CD4-positive, alpha-beta T cell (primary cell): ENCODE results near the gene MROH8. TPM values are rescaled to one million over a fixed set of nuclear protein-coding genes. Genes with fewer than 3 reads are reported as not detected.
A peak's percentile ranks its signal among the peaks of the same experiment; 100 is the strongest.

ENCODE experiments used
- ATAC-seq: fragments of 200-7000 bp; cut with Tn5 transposase; one replicate; pipeline ENCODE4 v1.10.0; 2022; ENCODE audit warnings: mild to moderate bottlenecking; ENCODE audit not compliant: poor library complexity
- CTCF ChIA-PET: fragments of 350-600 bp; sonication (Branson Sonifier 250); formaldehyde crosslinking; loops from one replicate; lab custom pipeline; 2021; ENCODE audit warnings: antibody characterized with exemption, inconsistent platforms; lab: Charles Lee
- POLR2A ChIA-PET: fragments of 350-600 bp; sonication (Branson Sonifier 250); formaldehyde crosslinking; loops from one replicate; lab custom pipeline; 2021; ENCODE audit warnings: antibody characterized with exemption, inconsistent platforms; lab: Charles Lee
- DNase-seq, 14 experiments: peaks; one replicate each; pipeline ENCODE4 v3.0.0-alpha.2; 2013 to 2020; ENCODE audit warnings: mixed read lengths in 2 of 14
- H3K27ac ChIP-seq, 2 donors: one replicate each; pipeline versions ENCODE4 v1.5.1 to v1.7.0; 2013; ENCODE audit warnings: low read length in 2 of 2, low read depth in 1 of 2, mild to moderate bottlenecking in 1 of 2
- H3K27me3 ChIP-seq, 2 experiments: 1 replicate in 1 of 2; 2 replicates in 1 of 2; pipeline versions ENCODE4 v1.6.1 to v1.7.0; 2013; ENCODE audit warnings: low read length in 2 of 2, control low read depth in 1 of 2, mild to moderate bottlenecking in 1 of 2, moderate library complexity in 1 of 2; ENCODE audit not compliant: insufficient read depth in 2 of 2, control insufficient read depth in 1 of 2
- H3K36me3 ChIP-seq: one replicate; pipeline ENCODE4 v1.6.1; 2013; ENCODE audit warnings: low read length, control low read depth; ENCODE audit not compliant: insufficient read depth
- H3K4me1 ChIP-seq: one replicate; pipeline ENCODE4 v1.6.1; 2013; ENCODE audit warnings: low read length, control low read depth; ENCODE audit not compliant: insufficient read depth
- H3K4me3 ChIP-seq: one replicate; pipeline ENCODE4 v1.5.1; 2013; ENCODE audit warnings: mild to moderate bottlenecking, low read length, moderate library complexity
- H3K9me3 ChIP-seq, 2 experiments: 1 replicate in 1 of 2; 2 replicates in 1 of 2; pipeline versions ENCODE4 v1.6.1 to v1.7.0; 2013; ENCODE audit warnings: low read length in 2 of 2, mild to moderate bottlenecking in 2 of 2, control low read depth in 1 of 2, moderate library complexity in 1 of 2; ENCODE audit not compliant: control insufficient read depth in 1 of 2, insufficient read depth in 1 of 2
- H3K27ac Mint-ChIP-seq: one replicate; pipeline ENCODE4 v1.8.0; 2020; ENCODE audit warnings: mixed read lengths
- H3K27me3 Mint-ChIP-seq: one replicate; pipeline ENCODE4 v1.8.0; 2021; ENCODE audit warnings: mixed read lengths
- H3K36me3 Mint-ChIP-seq: one replicate; pipeline ENCODE4 v1.8.0; 2021; ENCODE audit warnings: low read depth, mixed read lengths
- H3K4me1 Mint-ChIP-seq: one replicate; pipeline ENCODE4 v1.8.0; 2021; ENCODE audit warnings: low read depth, mixed read lengths
- H3K4me3 Mint-ChIP-seq: one replicate; pipeline ENCODE4 v1.8.0; 2020; ENCODE audit warnings: mild to moderate bottlenecking, mixed read lengths
- H3K9me3 Mint-ChIP-seq: one replicate; pipeline ENCODE4 v1.8.0; 2020; ENCODE audit warnings: mixed read lengths
- CTCF ChIP-seq: fragments of 200-600 bp; IDR thresholded peaks from one replicate; pipeline ENCODE4 v1.8.0; 2022; ENCODE audit warnings: antibody characterized with exemption, mild to moderate bottlenecking
- intact Hi-C, 2 experiments: fragments of 100-400 bp; cut with DNase I in 1 of 2; cut with micrococcal nuclease in 1 of 2; formaldehyde crosslinking; loops; one replicate each; pipeline versions ENCODE4 v1.15.1 to v1.9.0; 2023 to 2025; cut with DNase I, micrococcal nuclease
- total RNA-seq, 174 experiments: library from RNA in 2 of 174; stranded (reverse) in 2 of 174; gene quantifications; one replicate each; pipeline ENCODE4 v1.2.3 and lab custom pipeline; 2021 to 2026

Gene MROH8
- total RNA-seq, 2 experiments from 2014 or later = 1.1 to 1.2 TPM

GRCh38 chr20:37198932-37199660 is 19.7 kb upstream of the MROH8 start:
- no peaks in the 10 kb centered on the region for H3K27me3 ChIP-seq
- H3K4me1 ChIP-seq = peaks cover 28% of the 10 kb centered on the region
- no peak for DNase-seq
- no peak for TF ChIP-seq CTCF
- no peaks in the 10 kb centered on the region for H3K9me3 Mint-ChIP-seq
- H3K9me3 ChIP-seq = no peaks in the 10 kb centered on the region
- H3K27ac Mint-ChIP-seq = no peak overlapping the region
- H3K4me3 Mint-ChIP-seq = no peak overlapping the region
- no peaks in the 10 kb centered on the region for H3K27me3 Mint-ChIP-seq
- ChIA-PET POLR2A (no interaction called here), CTCF (no interaction called here)
- H3K36me3 Mint-ChIP-seq = peaks cover 80% of the 10 kb centered on the region
- no peak overlapping the region for H3K27ac ChIP-seq
- peaks cover 47% of the 10 kb centered on the region for H3K4me1 Mint-ChIP-seq
- intact Hi-C loops = loop anchor here in 1 of 2 experiments (5.0 kb wide), 1 partner anchor 88 kb away; the partner anchor contains the start of gene MANBAL
- H3K36me3 ChIP-seq = peaks cover 73% of the 10 kb centered on the region
- no peak for ATAC-seq
- no peak overlapping the region for H3K4me3 ChIP-seq

DNA sequence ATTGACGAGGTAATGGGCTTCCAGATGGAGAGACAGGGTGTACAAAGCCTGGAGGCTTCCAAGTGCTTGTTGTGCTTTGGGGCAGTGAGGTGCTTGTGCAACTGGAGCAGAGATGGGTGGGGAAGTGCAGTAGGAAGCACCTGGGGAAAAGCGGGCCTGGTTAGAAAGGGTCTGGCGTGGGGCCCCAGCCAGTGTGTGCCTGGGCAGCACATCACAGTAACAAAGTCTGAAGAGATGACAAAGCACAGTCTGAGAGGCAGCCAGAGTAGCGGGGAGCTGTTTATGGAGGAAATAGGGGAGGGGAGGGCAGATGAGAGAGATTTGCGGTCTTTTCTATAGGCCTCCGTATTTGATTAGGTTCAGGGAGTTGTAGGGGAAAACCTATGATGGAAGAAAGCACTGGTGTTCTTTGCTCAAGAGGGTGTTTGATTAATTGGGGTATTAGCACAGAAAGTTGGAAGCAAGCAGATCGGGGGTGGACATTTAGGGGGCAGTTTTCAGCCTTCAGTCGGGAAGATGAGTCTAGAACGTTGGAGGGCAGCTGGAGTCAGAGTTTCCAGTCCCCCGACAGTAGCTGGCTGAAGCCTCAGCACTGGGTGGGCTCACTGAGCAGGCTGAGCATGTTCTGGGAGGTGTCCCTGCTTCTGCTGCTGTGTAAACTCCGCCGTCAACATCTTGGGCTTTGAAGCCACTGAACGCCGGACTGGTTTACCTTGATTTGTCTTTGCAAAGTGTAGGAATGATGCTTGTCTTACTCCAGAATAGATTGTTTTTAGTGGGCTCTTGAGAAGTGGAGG is 15.5 kb upstream of the MROH8 start:
- no peak for TF ChIP-seq CTCF
- Histone ChIP-seq H3K27me3 (no peaks in the 10 kb centered on the region), H3K9me3 (no peaks in the 10 kb centered on the region), H3K4me1 (peaks cover 58% of the 10 kb centered on the region), H3K4me3 (no peak overlapping the region), H3K27ac (peak overlapping the region in 1 of 2 donors; percentile 39), H3K36me3 (peaks cover 53% of the 10 kb centered on the region)
- Mint-ChIP-seq H3K27ac (peak overlapping the region; percentile 72), H3K4me3 (peak overlapping the region; percentile 50), H3K36me3 (peaks cover 66% of the 10 kb centered on the region), H3K4me1 (peaks cover 72% of the 10 kb centered on the region), H3K27me3 (no peaks in the 10 kb centered on the region), H3K9me3 (no peaks in the 10 kb centered on the region)
- POLR2A ChIA-PET = interaction anchor here (2.0 to 2.8 kb wide), 2 partner anchors 16 to 340 kb away, joined by 5 to 19 read pairs; partner anchors contain the start of genes MROH8 and RPN2
- ATAC-seq (peak; percentile 60), DNase-seq (peak in 9 of 14 experiments; percentile 4 to 53 (median 20))
- intact Hi-C loops = loop anchor here (1.0 to 5.0 kb wide), 5 partner anchors 16 to 339 kb away; partner anchors contain the start of genes BLCAP (in 1 of the 2), MANBAL (in 1 of the 2), MROH8 (in 1 of the 2) and RPN2 (in 1 of the 2)
- CTCF ChIA-PET = interaction anchor here (0.6 to 2.1 kb wide), 10 partner anchors 9 to 338 kb away, joined by 3 to 16 read pairs (median 4); partner anchors contain the start of genes MROH8 and RPN2

DNA sequence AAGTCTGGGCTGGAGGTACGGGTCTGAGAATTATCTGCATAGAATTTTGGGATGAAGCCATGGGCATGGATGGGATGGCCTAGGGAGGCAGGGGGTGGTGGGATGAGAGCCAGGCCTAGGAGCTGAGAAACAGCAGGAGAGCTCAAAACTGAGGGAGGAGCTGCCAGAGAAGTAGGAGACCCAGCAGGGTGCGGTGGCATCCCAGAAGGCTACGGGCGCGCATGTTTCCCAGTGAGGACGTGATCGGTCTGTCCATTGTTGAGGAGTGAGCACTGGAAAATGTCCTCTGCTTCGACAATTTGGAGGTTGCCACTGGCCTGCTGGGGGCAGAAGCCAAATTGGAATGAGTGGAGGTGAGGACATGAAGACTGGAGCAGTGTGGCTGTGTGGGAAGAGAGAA is 14.5 kb upstream of the MROH8 start:
- Histone ChIP-seq H3K27ac (no peak overlapping the region), H3K36me3 (peaks cover 52% of the 10 kb centered on the region), H3K4me3 (no peak overlapping the region), H3K4me1 (peaks cover 66% of the 10 kb centered on the region), H3K9me3 (no peaks in the 10 kb centered on the region), H3K27me3 (no peaks in the 10 kb centered on the region)
- CTCF ChIA-PET = interaction anchor here (0.8 kb wide), 1 partner anchor 15 kb away, joined by 3 read pairs; no protein-coding TSS in a partner anchor
- intact Hi-C loops = loop anchor here (2.0 kb wide), 3 partner anchors 15 to 333 kb away; partner anchors contain the start of genes BLCAP (in 1 of the 2), MROH8 (in 1 of the 2) and RPN2 (in 1 of the 2)
- H3K9me3 Mint-ChIP-seq = no peaks in the 10 kb centered on the region
- peak overlapping the region; percentile 72 for H3K27ac Mint-ChIP-seq
- no peak overlapping the region for H3K4me3 Mint-ChIP-seq
- no peak for TF ChIP-seq CTCF
- POLR2A ChIA-PET = interaction anchor here (1.0 kb wide), 1 partner anchor 15 kb away, joined by 6 read pairs; the partner anchor contains the start of genes MROH8 and RPN2
- no peak for DNase-seq
- no peak for ATAC-seq
- H3K4me1 Mint-ChIP-seq = peaks cover 77% of the 10 kb centered on the region
- peaks cover 67% of the 10 kb centered on the region for H3K36me3 Mint-ChIP-seq
- no peaks in the 10 kb centered on the region for H3K27me3 Mint-ChIP-seq
